ENCODE measurements around the gene KCNK5.

Gene KCNK5, protein sequence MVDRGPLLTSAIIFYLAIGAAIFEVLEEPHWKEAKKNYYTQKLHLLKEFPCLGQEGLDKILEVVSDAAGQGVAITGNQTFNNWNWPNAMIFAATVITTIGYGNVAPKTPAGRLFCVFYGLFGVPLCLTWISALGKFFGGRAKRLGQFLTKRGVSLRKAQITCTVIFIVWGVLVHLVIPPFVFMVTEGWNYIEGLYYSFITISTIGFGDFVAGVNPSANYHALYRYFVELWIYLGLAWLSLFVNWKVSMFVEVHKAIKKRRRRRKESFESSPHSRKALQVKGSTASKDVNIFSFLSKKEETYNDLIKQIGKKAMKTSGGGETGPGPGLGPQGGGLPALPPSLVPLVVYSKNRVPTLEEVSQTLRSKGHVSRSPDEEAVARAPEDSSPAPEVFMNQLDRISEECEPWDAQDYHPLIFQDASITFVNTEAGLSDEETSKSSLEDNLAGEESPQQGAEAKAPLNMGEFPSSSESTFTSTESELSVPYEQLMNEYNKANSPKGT

DNA sequence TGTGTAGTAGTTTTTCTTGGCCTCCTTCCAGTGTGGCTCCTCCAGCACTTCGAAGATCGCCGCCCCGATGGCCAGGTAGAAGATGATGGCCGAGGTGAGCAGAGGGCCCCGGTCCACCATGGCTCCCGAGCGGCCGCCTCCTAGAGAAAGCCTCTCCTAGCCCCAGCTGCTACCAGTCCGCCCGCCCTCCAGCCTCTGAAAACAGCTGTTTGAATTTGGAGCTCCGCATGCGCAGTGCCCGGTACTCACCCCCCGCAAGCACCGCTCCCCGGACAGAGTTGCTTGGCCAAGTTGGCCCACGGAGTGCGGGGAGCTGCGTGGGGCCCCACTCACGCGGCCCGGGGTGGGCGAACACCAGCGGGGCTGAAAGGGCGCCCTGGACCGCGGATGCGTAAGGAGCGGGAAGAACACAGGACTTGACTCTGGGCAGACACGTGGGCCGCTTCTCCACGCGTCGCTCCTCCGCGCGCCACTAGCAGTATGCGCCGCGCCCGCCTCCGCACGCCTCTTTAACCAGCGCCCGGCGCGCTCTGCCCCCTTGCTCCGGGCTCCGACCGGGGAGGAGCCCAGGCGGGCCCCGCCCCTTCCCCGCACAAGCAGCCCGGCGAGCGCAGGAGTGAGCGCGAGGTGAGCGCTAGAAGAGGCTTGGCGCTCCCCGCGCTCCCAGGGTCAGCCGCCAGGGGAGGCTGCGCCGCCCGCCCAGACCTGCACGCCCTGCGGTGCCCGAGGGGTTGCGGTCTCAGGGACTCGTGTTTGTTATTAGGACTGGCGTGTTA is at the start of gene KCNK5:
Gene KCNK5, minus strand, starts transcription at position 484 of the 776 bp plus-strand sequence. Its CDS starts 364 bp downstream, at position 120.
- Histone ChIP-seq H3K4me2 (ENCODE audit: low read length) (peak within 1 kb of the TSS; percentile 67), H3K4me3 (ENCODE audit: low read depth, low read length) (peak within 1 kb of the TSS; percentile 48), H3K79me2 (no peaks in the 10 kb centered on the region), H3K9me3 (ENCODE audit: control insufficient read depth, low read length) (no peaks in the 10 kb centered on the region), H3K27me3 (ENCODE audit: control insufficient read depth, insufficient read depth, low read length) (no peaks in the 10 kb centered on the region), H3K27ac (no peak within 1 kb of the TSS), H3K9ac (no peak within 1 kb of the TSS), H3K4me1 (no peaks in the 10 kb centered on the region), H2AFZ (peak within 1 kb of the TSS; percentile 84), H3K36me3 (ENCODE audit: control insufficient read depth, insufficient read depth, low read length) (no peaks in the 10 kb centered on the region)
- TF ChIP-seq, protein P1, sequence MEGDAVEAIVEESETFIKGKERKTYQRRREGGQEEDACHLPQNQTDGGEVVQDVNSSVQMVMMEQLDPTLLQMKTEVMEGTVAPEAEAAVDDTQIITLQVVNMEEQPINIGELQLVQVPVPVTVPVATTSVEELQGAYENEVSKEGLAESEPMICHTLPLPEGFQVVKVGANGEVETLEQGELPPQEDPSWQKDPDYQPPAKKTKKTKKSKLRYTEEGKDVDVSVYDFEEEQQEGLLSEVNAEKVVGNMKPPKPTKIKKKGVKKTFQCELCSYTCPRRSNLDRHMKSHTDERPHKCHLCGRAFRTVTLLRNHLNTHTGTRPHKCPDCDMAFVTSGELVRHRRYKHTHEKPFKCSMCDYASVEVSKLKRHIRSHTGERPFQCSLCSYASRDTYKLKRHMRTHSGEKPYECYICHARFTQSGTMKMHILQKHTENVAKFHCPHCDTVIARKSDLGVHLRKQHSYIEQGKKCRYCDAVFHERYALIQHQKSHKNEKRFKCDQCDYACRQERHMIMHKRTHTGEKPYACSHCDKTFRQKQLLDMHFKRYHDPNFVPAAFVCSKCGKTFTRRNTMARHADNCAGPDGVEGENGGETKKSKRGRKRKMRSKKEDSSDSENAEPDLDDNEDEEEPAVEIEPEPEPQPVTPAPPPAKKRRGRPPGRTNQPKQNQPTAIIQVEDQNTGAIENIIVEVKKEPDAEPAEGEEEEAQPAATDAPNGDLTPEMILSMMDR (IDR thresholded peaks at IDR 0.05): peak; percentile 54

DNA sequence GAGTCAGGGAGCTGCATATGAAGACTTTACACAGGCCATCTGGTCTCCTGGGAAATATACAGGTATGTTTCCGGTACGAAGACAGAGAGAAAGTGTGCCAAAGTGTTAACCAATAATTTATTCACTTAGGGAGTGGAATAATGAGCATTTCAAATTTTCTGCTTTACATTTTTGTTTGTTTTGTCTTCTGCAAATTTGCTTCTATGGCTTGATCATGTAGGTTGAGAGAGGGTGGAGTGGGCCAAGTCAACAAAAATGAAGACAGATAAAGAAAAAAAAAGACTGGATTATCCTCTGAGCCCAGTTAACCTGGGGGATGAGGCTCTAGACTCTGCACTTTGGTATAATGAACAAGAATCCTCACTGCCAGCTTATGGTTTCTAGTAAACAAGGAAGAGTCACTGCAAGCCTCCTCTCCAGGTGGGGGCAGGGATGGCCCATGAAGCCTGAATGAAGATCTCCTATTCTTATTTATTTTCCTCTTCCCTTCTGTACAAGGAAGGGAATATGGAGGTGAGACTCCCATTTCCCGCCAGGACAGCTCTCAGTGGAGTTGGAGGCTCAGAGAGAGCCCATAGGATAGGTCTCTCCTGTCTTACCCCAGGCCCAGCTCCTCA is 47.2 kb upstream of the KCNK5 start:
- Histone ChIP-seq H3K4me1 (no peaks in the 10 kb centered on the region), H3K79me2 (no peaks in the 10 kb centered on the region), H2AFZ (no peak overlapping the region), H3K36me3 (ENCODE audit: control insufficient read depth, insufficient read depth, low read length) (no peaks in the 10 kb centered on the region), H3K4me2 (ENCODE audit: low read length) (no peak overlapping the region), H3K9ac (no peak overlapping the region), H3K27me3 (ENCODE audit: control insufficient read depth, insufficient read depth, low read length) (no peaks in the 10 kb centered on the region), H3K27ac (no peak overlapping the region), H3K9me3 (ENCODE audit: control insufficient read depth, low read length) (no peaks in the 10 kb centered on the region), H3K4me3 (ENCODE audit: low read depth, low read length) (no peak overlapping the region)
- TF ChIP-seq, protein P1 (IDR thresholded peaks at IDR 0.05): no peak

DNA sequence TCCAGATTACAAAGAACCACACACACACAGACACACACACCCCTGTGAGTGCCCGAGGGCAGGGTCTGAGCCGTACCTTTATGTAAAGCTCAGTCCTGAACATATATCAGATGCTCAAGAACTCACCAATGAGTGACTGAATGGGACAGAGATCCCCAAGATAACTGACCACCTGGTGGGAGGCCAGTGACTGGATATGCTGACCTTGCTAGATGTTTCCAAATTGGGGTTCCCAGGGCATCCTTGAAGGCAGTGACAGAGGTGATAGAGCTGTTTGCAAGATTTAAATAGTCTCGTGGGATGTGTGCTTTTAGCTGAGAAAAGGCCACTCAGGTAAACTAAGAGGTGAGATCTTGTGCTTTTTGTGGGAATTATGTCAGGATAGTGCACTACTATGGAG is 45.6 kb upstream of the KCNK5 start:
- Histone ChIP-seq H3K9me3 (ENCODE audit: control insufficient read depth, low read length) (no peaks in the 10 kb centered on the region), H2AFZ (no peak overlapping the region), H3K4me3 (ENCODE audit: low read depth, low read length) (no peak overlapping the region), H3K36me3 (ENCODE audit: control insufficient read depth, insufficient read depth, low read length) (no peaks in the 10 kb centered on the region), H3K27ac (no peak overlapping the region), H3K4me2 (ENCODE audit: low read length) (no peak overlapping the region), H3K9ac (no peak overlapping the region), H3K79me2 (no peaks in the 10 kb centered on the region), H3K27me3 (ENCODE audit: control insufficient read depth, insufficient read depth, low read length) (no peaks in the 10 kb centered on the region), H3K4me1 (no peaks in the 10 kb centered on the region)
- TF ChIP-seq, protein P1 (IDR thresholded peaks at IDR 0.05): no peak

DNA sequence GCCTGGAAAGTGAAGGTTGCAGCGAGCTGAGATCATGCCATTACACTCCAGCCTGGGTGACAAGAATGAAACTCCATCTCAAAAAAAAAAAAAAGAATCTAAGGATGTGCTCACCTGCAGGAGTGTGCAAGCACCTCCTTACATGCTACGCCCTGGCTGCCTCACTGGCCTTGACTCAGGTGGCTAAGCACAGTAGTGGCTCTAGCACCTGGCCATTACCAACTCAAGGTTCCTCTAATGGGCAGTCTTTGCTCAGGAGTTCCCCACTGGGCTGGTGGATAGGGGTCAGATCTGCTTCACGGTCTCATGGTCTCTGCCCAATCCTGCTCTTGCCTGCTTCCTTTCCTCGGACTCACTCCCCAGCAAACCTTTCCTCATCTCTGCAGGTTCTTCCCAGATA is 45.2 kb upstream of the KCNK5 start:
- TF ChIP-seq, protein P1 (IDR thresholded peaks at IDR 0.05): no peak
- no peaks in the 10 kb centered on the region for H3K9me3 ChIP-seq (ENCODE audit: control insufficient read depth, low read length)

More for the DNA sequence above, 45.2 kb upstream of the KCNK5 start:
- H3K4me1 ChIP-seq: no peaks in the 10 kb centered on the region
- no peak overlapping the region for H3K4me3 ChIP-seq (ENCODE audit: low read depth, low read length)
- H3K9ac ChIP-seq: no peak overlapping the region
- no peak overlapping the region for H2AFZ ChIP-seq
- H3K27me3 ChIP-seq (ENCODE audit: control insufficient read depth, insufficient read depth, low read length): no peaks in the 10 kb centered on the region
- no peaks in the 10 kb centered on the region for H3K79me2 ChIP-seq
- H3K27ac ChIP-seq: no peak overlapping the region
- H3K4me2 ChIP-seq (ENCODE audit: low read length): no peak overlapping the region
- no peaks in the 10 kb centered on the region for H3K36me3 ChIP-seq (ENCODE audit: control insufficient read depth, insufficient read depth, low read length)

Measured in parathyroid adenoma (tissue), 2 donors.